ENCODE results near the gene SEPTIN14. TPM values are rescaled to one million over a fixed set of nuclear protein-coding genes. Genes with fewer than 3 reads are reported as not detected.
"Not testable (repeated sequence)": the region's sequence is repeated elsewhere in the genome, so short reads cannot be mapped to it uniquely, and the experiment has no call there.

The SEPTIN14 gene
- total RNA-seq = not detected
- long read RNA-seq = 0 reads

DNA sequence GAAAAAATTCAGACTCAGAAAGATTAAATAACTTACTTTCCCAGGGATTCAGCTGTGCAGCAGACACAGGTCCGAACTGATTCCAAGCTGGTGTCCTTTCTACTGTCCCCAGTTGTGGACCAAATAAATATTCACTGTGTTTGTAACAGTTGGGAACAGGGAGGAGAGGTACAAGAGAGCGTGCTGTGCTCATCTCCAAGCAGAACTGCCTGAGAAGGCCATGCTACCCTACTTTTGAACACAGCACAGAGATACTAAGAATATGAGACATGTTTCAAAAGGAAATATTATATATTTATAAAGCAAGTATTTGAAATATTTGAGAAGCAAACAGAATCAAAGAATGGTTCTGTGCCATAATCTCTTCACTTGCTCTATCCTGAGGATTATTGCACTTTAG, at the start of gene SEPTIN14:
TSS of gene SEPTIN14 (minus strand) at position 101 of the 400 bp plus-strand sequence. CDS start 756 bp downstream, outside the sequence.
- intact Hi-C loops (cut with DNase I); DNase-seq; ATAC-seq (ENCODE audit: poor library complexity): not testable (repeated sequence)

DNA sequence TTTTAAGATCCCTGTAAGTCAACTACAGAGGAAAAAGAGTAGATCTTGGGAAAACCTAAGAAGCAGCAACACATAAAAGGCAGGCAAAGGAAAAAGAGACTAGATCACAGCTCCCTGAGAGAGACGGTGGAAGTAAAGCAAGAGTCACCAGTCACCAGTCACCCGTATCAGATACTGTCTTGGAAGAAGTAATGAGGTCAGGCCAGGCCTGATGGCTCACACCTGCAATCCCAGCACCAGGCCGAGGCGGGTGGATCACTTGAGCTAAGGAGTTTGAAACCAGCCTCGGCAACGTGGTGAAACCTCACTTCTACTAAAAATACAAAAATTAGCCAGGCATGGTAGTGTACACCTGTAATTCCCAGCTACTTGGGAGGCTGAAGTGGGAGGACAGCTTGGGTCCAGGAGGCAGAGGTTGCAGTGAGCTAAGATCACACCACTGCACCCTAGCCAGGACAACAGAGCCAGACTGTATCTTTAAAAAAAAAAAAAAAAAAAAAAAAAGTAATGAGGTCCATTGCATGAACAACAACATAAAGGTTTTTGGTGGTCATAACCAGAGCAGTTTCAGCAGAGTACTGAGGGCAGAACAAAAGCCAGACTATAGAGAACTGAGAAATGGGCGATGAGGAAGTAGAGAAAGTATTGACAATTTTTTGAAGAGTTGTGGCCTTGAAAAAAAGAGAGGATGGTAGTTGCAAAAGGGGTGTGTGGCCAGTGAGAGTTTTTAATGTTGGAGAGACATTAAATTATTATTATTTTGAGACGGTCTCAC, 41.6 kb upstream of the SEPTIN14 start:
- no peak for DNase-seq
- no peak for ATAC-seq (ENCODE audit: poor library complexity)
- intact Hi-C loops (cut with DNase I) = no loop called here

DNA sequence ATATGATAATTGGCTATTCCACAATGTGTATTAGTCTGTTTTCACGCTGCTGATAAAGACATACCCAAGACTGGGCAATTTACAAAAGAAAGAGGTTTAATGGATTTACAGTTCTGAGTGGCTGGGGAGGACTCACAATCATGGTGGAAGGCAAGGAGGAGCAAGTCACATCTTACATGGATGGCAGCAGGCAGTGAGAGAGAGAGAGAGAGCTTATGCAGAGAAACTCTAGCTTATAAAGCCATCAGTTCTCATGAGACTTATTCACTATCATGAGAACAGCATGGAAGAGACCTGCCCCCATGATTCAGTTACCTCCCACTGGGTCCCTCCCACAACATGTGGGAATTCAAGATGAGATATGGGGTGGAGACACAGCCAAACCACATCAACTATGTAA, 38.5 kb upstream of the SEPTIN14 start:
- intact Hi-C loops (cut with DNase I); DNase-seq; ATAC-seq (ENCODE audit: poor library complexity): not testable (repeated sequence)

DNA sequence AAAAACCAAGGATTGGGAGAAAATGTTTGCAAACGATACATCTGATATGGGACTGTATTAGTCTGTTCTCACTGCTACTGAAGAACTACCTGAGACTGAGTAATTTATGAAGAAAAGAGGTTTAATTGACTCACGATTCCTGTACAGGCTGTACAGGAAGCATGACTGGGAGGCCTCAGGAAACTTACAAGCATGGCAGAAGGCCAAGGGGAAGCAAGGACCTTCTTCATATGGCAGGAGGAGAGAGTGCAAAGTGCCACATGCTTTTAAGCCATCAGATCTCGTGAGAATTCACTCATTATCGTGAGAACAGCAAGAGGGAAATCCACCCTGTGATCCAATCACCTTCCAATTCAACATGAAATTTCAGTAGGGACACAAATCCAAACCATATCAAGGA, 35.7 kb upstream of the SEPTIN14 start:
- intact Hi-C loops (cut with DNase I) = no loop called here
- DNase-seq (no peak), ATAC-seq (ENCODE audit: poor library complexity) (no peak)

DNA sequence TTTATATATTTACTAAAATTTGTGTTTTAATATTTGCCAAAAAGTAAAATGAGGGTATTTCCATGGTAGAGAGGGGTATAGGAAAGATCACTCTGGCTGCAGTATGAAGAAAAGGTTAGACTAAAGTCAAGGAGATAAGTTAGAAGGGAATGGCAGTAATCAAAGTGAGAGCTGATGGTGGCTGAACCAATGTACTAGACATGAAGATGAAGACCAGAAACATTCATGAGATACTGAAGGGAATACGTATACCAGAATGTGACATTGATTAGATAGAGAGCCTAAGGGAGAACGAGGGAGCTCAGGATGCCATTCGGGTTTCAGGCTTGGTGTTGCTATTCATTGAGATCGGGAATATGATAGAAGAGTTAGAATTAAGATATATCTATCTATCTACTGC, 32.5 kb upstream of the SEPTIN14 start:
- intact Hi-C loops (cut with DNase I) = no loop called here
- DNase-seq (no peak), ATAC-seq (ENCODE audit: poor library complexity) (no peak)

DNA sequence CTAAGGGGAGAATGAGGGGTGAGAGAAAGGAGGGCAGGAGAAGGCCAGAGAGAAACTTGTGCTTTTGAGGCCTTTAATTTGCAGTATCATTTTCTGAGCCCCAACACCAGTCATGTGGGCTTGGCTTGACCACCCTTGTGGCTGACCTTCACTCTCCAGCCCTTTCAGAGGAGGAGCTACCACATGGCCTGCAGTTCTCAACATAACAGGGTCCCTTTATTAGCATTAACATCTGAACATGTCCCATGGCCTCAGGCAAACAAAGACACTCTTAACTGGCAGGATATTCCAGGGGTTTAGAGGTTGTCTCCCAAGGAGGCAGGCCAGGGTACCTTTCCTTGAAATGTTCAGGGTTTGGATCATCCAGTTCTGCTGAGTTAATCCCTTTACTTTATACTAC, 31.4 kb upstream of the SEPTIN14 start:
- intact Hi-C loops (cut with DNase I) = no loop called here
- DNase-seq (no peak), ATAC-seq (ENCODE audit: poor library complexity) (no peak)

DNA sequence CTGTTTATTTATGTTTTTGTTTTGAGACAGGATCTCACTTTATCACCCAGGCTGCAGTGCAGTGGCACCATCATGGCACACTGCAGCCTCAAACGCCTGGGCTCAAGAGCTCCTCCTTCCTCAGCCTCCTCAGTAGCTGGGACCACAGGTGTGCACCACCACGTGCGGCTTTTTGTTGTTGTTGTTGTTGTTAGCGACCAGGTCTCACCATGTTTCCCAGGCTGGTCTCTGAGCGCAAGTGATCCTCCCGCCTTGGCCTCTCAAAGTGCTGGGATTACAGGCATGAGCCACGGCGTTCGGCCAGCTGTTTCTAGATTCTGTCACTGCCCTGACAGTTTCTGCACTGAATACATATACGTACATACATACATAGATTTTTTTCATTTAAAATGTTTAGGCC, 25.8 kb upstream of the SEPTIN14 start:
- DNase-seq; ATAC-seq (ENCODE audit: poor library complexity): not testable (repeated sequence)
- intact Hi-C loops (cut with DNase I) = loop anchor here (10.0 kb wide), 1 partner anchor 66 kb away; the partner anchor contains the start of gene MRPS17

DNA sequence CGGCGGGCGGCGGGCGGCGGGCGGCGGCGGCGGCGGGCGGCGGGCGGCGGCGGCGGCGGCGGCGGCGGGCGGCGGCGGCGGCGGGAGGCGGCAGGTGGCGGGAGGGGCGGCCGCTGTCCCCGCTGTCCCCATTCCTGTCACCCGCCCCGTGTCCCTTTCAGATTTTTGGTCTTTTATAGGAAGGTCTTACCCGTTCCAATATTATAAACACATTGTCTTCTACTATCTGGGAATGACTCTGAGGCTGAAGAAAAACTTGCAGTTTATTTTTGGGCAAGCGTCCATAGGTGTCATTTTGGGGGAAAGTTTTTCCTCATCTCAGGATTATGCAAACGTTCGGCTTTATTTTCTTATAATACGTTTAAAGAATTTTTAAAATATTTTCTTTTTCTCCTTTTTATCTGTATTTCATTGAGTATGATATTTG, 25.3 kb upstream of the SEPTIN14 start:
- ATAC-seq (ENCODE audit: poor library complexity) (no peak), DNase-seq (no peak)
- intact Hi-C loops (cut with DNase I) = loop anchor here (10.0 kb wide), 1 partner anchor 67 kb away; the partner anchor contains the start of gene MRPS17

DNA sequence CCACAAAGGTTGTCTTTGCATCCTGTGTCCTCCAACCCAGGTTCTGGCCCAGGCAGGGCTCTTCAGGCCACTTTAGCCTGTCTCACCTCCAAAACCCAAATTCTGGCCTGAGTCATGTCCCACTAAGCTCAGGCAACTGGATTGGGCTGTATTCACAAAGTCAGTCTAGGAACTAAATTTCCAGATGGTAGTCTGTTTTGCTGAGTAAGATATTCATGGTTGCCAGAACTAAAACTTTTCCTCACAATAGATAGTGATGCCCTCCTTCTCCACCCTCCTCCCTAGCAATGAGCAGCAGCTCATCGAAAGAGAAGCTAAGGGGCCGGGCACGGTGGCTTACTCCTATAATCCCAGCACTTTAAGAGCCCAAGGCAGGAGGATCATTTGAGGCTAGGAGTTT, 21.8 kb upstream of the SEPTIN14 start:
- intact Hi-C loops (cut with DNase I) = loop anchor here (10.0 kb wide), 1 partner anchor 70 kb away; the partner anchor contains the start of gene MRPS17

DNA sequence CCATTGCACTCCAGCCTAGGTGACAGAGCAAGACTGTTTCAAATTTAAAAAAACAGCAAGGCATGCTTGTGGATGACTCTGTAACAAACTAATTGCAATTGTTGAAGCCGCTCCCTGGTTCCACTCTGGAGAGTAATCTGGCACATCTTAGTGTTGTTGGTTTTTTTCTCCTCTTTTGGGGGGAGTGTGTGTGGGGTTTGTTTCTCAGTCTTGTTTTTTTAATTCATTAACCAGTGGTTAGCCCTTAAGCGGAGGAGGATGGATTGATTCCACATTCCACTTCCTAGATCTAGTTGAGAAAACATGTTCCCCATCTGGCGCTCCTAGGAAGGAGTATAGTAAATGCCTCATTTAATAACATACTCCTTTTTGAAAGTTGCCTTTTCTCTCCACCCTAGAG, 16.1 kb upstream of the SEPTIN14 start:
- ATAC-seq (ENCODE audit: poor library complexity) (no peak), DNase-seq (no peak)
- intact Hi-C loops (cut with DNase I) = no loop called here

More for the DNA sequence above, 21.8 kb upstream of the SEPTIN14 start:
- ATAC-seq (ENCODE audit: poor library complexity) (no peak), DNase-seq (no peak)

DNA sequence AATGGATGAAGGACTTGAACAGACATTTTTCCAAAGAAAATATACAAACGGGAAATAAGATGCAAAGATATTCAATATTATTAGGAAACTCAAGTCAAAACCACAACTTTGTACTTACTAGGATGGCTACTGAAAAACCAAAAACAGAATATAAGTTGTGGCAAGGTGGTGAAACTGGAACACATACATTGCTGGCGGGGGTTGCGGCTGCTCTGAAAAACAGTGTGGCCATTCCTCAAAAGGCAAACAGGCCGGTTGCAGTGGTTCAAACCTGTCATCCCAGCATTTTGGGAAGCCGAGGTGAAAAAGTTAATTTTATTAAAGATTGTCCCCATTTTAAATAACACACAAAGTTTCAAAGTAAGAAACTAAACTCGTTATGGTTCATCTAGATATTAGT, 14.8 kb upstream of the SEPTIN14 start:
- ATAC-seq (ENCODE audit: poor library complexity) (no peak), DNase-seq (no peak)
- intact Hi-C loops (cut with DNase I) = no loop called here

DNA sequence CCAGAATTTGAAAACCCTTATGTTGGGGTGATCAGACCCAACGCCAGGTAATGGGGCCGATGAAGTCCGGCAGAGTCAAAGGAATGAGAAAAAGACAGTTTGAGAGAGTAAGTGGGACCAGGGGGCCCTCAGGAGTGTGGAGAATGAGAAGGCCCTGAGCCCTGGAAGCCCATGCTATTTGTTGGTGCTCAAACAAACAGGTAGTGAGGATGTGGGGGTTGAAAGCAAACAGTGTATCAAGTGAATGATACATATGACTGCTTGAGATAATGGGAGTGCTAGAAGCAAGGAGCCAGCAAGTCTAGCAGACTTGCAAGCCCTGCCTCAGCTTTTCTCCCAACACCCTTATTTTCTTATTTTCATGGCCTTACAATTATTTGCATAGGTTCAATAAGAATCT, 11.2 kb upstream of the SEPTIN14 start:
- intact Hi-C loops (cut with DNase I) = no loop called here
- DNase-seq = no peak
- ATAC-seq (ENCODE audit: poor library complexity) = no peak

DNA sequence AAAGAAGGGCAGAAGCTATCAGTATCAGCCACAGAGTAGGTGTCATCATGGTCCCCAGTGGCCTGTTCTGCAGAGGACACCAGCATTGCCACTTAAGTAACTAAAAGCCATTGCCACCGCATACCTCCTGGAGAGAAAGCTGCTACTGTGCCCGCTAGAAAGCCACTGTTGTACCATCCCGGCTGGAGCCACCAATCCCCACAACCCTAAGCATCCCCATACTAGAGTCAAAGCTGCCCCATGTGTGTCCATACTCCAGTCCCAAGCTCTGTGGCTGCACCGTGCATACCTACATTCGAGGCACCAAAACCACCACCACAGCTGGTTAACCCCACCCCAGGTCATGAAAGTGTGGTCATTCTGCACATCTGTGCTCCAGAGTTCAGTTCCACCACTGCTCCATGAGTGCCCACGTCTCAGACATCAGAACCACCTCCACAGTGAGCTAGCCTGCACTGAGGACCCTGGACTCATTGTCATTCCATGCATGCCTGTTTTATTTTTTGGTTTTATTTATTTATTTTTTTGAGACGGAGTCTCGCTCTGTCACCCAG, 9.5 kb upstream of the SEPTIN14 start:
- no peak for ATAC-seq (ENCODE audit: poor library complexity)
- intact Hi-C loops (cut with DNase I) = no loop called here

DNA sequence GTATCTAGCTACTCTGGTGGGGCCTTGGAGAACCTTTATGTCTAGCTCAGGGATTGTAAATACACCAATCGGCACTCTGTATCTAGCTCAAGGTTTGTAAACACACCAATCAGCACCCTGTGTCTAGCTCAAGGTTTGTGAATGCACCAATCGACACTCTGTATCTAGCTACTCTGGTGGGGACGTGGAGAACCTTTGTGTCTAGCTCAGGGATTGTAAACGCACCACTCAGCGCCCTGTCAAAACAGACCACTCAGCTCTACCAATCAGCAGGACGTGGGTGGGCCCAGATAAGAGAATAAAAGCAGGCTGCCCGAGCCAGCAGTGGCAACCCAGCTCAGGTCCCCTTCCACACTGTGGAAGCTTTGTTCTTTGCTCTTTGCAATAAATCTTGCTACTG, 6.4 kb upstream of the SEPTIN14 start:
- DNase-seq; intact Hi-C loops (cut with DNase I); ATAC-seq (ENCODE audit: poor library complexity): not testable (repeated sequence)

More for the DNA sequence above, 9.5 kb upstream of the SEPTIN14 start:
- no peak for DNase-seq

DNA sequence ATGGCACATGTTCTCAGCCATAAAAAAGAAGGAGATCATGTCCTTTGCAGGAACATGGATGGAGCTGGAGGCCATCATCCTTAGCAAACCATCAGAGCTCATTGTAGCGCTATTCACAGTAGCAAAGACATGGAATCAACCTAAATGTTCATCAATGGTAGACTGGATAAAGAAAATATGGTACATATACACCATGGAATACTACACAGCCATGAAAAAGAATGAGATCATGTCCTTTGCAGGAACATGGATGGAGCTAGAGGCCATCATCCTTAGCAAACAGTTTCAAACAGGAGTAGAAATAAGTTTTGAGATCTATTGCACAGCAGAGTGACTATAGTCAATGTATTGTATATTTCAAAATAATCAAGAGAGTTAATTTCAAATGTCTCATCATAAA, 17.4 kb downstream of the SEPTIN14 start:
- intact Hi-C loops (cut with DNase I); ATAC-seq (ENCODE audit: poor library complexity); DNase-seq: not testable (repeated sequence)

DNA sequence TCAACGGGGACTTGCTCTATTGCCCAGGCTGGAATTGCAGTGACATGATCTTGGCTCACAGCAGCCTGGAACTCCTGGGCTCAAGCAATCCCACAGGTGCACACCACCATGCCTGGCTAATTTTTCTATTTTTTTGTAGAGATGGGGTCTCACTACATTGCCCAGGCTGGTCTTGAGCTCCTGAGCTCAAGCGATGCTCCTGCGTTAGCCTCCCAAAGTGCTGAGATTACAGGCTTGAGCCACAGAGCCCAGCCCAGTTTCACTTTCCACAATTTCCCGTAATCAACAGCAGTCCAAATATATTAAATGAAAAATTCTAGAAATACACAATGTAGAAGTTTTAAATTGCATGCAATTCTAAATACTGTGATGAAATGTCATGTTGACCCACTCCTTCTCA, 24.0 kb downstream of the SEPTIN14 start:
- DNase-seq = no peak
- no peak for ATAC-seq (ENCODE audit: poor library complexity)
- intact Hi-C loops (cut with DNase I) = no loop called here

DNA sequence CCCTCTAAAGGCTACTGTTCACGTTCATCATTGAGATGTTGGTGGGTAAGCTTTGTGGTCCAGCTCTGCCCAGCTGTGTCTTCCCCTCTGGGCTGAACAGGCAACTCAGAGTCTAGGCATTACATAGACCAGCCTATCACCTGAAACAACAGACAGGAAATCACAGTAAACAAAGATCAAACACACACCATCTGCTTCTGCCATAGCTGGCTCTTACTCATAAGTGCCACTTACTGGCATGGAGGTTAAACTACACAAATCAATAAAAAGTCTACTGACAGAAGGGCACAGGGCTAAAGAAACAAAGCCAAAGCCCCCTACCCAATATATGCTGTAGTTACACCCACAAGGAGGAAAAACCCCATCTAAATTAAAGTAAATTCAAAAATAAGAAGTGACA, 35.0 kb downstream of the SEPTIN14 start:
- no peak for ATAC-seq (ENCODE audit: poor library complexity)
- DNase-seq = no peak
- intact Hi-C loops (cut with DNase I) = no loop called here

DNA sequence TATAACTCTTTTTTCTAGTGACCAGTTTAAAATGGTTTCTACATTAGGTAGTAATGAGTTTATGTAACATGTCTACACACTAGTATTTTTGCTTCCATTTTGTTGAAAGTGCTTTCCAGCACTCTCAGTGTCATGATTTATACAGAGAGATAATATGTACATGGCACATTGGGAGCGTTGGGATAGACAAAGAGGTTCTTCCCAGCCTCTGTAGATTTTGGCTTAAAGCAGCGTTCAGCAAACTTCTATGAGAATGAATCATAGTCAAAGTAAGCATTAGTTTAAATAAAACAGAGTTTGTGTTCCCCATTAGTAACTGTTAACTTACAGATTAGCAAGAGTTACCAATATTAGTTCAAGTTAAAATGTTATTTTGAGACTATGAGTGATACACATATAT, 43.9 kb downstream of the SEPTIN14 start:
- intact Hi-C loops (cut with DNase I) = no loop called here
- DNase-seq (no peak), ATAC-seq (ENCODE audit: poor library complexity) (no peak)

DNA sequence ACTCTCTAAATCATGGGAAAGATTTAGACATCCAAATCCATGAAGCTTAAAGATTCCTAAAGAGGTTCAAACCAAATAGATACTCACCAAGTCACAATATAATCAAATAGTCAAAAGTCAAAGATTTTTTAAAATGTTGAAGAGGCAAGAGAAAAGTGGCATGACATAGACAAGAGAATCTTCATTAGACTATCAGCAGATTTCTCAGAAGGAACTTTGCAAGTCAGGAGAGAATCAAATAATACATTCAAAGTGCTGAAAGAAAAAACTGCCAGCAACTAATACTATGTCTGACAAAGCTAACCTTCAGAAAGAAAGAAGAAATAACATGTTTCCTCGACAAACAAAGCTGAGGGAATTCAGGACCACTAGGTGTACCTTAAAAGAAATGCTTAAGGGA, 65.3 kb downstream of the SEPTIN14 start:
- DNase-seq; ATAC-seq (ENCODE audit: poor library complexity); intact Hi-C loops (cut with DNase I): not testable (repeated sequence)

DNA sequence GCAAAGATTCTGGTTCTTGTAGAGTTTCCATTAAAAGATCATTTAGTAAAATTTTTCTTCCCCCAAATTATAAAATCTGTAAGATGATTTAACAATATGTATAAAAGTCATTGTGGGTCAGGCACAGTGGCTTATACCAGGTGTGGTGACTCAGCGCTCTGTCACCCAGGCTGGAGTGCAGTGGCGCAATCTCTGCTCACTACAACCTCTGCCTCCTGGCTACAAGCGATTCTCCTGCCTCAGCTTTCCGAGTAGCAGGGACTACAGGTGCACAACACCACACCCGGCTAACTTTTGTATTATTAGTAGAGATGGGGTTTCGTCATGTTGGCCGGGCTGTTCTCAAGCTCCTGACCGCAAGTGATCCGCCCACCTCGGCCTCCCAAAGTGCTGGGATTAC, 68.0 kb downstream of the SEPTIN14 start:
- DNase-seq = no peak
- intact Hi-C loops (cut with DNase I) = no loop called here
- no peak for ATAC-seq (ENCODE audit: poor library complexity)

All from Right ventricle myocardium superior (tissue), 1 donor.